H9 (cell line): ENCODE results near the gene CINP. TPM values are rescaled to one million over a fixed set of nuclear protein-coding genes. Genes with fewer than 3 reads are reported as not detected.
A peak's percentile ranks its signal among the peaks of the same experiment; 100 is the strongest.

Source experiments
- DNase-seq: peaks from one replicate; pipeline ENCODE4 v3.0.0-alpha.2; 2017
- H2AFZ ChIP-seq: one replicate; pipeline ENCODE4 v1.6.1; 2013; ENCODE audit warnings: mild to moderate bottlenecking, low read length, control low read depth, moderate library complexity
- H2AK5ac ChIP-seq: 2 replicates; pipeline ENCODE4 v1.6.1; 2013; ENCODE audit warnings: low read length, control low read depth, mixed read lengths; ENCODE audit not compliant: insufficient read length
- H2BK120ac ChIP-seq: one replicate; pipeline ENCODE4 v1.6.1; 2013; ENCODE audit warnings: low read depth, mild to moderate bottlenecking, low read length, control low read depth, inconsistent platforms; ENCODE audit not compliant: poor library complexity, severe bottlenecking
- H2BK12ac ChIP-seq: 2 replicates; pipeline ENCODE4 v1.6.1; 2013; ENCODE audit warnings: low read length, control low read depth, mixed read lengths, low read depth; ENCODE audit not compliant: insufficient read length
- H2BK15ac ChIP-seq: 2 replicates; pipeline ENCODE4 v1.6.1; 2013; ENCODE audit warnings: low read depth, low read length, control low read depth
- H2BK20ac ChIP-seq: one replicate; pipeline ENCODE4 v1.6.1; 2013; ENCODE audit warnings: low read depth, mild to moderate bottlenecking, low read length, control low read depth, inconsistent platforms; ENCODE audit not compliant: poor library complexity, severe bottlenecking
- H2BK5ac ChIP-seq: 2 replicates; pipeline ENCODE4 v1.6.1; 2013; ENCODE audit warnings: low read length, control low read depth, mixed read lengths; ENCODE audit not compliant: insufficient read length
- H3K14ac ChIP-seq: 2 replicates; pipeline ENCODE4 v1.6.1; 2013; ENCODE audit warnings: low read length, control low read depth; ENCODE audit not compliant: insufficient read depth
- H3K18ac ChIP-seq: 2 replicates; pipeline ENCODE4 v1.6.1; 2013; ENCODE audit warnings: low read depth, mild to moderate bottlenecking, mixed read lengths, low read length, control low read depth; ENCODE audit not compliant: insufficient read length
- H3K23ac ChIP-seq: 2 replicates; pipeline ENCODE4 v1.6.1; 2013; ENCODE audit warnings: low read length, control low read depth, mixed read lengths, low read depth; ENCODE audit not compliant: insufficient read length
- H3K23me2 ChIP-seq: 2 replicates; pipeline ENCODE4 v1.6.1; 2013; ENCODE audit warnings: low read depth, mild to moderate bottlenecking, mixed read lengths, low read length, control low read depth; ENCODE audit not compliant: insufficient read length, poor library complexity, severe bottlenecking
- H3K27ac ChIP-seq: 2 replicates; pipeline ENCODE4 v1.5.1; 2013; ENCODE audit warnings: low read length, control low read depth, mixed read lengths, low read depth; ENCODE audit not compliant: insufficient read length
- H3K27me3 ChIP-seq: 2 replicates; pipeline ENCODE4 v1.6.1; 2013; ENCODE audit warnings: low read length, control low read depth, inconsistent platforms; ENCODE audit not compliant: insufficient read depth
- H3K4ac ChIP-seq: 2 replicates; pipeline ENCODE4 v1.6.1; 2013; ENCODE audit warnings: low read depth, mild to moderate bottlenecking, control low read depth, inconsistent platforms, low read length, moderate library complexity
- H3K4me1 ChIP-seq: 2 replicates; pipeline ENCODE4 v1.6.1; 2013; ENCODE audit warnings: low read length, control low read depth, inconsistent platforms; ENCODE audit not compliant: insufficient read depth
- H3K4me2 ChIP-seq: 2 replicates; pipeline ENCODE4 v1.6.1; 2013; ENCODE audit warnings: low read length, control low read depth, mixed read lengths; ENCODE audit not compliant: insufficient read length, insufficient read depth
- H3K56ac ChIP-seq: 2 replicates; pipeline ENCODE4 v1.6.1; 2013; ENCODE audit warnings: low read depth, mild to moderate bottlenecking, mixed read lengths, low read length, control low read depth; ENCODE audit not compliant: insufficient read length
- H3K79me1 ChIP-seq: 2 replicates; pipeline ENCODE4 v1.6.1; 2013; ENCODE audit warnings: low read depth, mild to moderate bottlenecking, moderate library complexity, low read length, control low read depth, inconsistent platforms; ENCODE audit not compliant: insufficient read depth, poor library complexity, severe bottlenecking
- H3K79me2 ChIP-seq: 2 replicates; pipeline ENCODE4 v1.6.1; 2013; ENCODE audit warnings: low read length, control low read depth, inconsistent platforms; ENCODE audit not compliant: insufficient read depth
- H3K9ac ChIP-seq: 2 replicates; pipeline ENCODE4 v1.6.1; 2013; ENCODE audit warnings: low read length, control low read depth, mixed read lengths; ENCODE audit not compliant: insufficient read length; ENCODE audit errors: extremely low read depth
- H3K9me3 ChIP-seq: one replicate; pipeline ENCODE4 v1.6.1; 2013; ENCODE audit warnings: low read depth, low read length, inconsistent platforms; ENCODE audit not compliant: control insufficient read depth
- H3T11ph ChIP-seq: one replicate; pipeline ENCODE4 v1.6.1; 2013; ENCODE audit warnings: mild to moderate bottlenecking, low read length, control low read depth, inconsistent platforms
- H4K20me1 ChIP-seq: one replicate; pipeline ENCODE4 v1.6.1; 2013; ENCODE audit not compliant: control insufficient read depth, insufficient read length, insufficient read depth
- H4K5ac ChIP-seq: 2 replicates; pipeline ENCODE4 v1.6.1; 2013; ENCODE audit warnings: low read depth, mild to moderate bottlenecking, mixed read lengths, low read length, control low read depth; ENCODE audit not compliant: insufficient read length
- H4K8ac ChIP-seq: replicated peaks from 2 replicates; pipeline ENCODE4 v1.6.1; 2013; ENCODE audit warnings: low read length, control low read depth, mixed read lengths, low read depth; ENCODE audit not compliant: insufficient read length
- H4K91ac ChIP-seq: 2 replicates; pipeline ENCODE4 v1.6.1; 2013; ENCODE audit warnings: low read depth, mild to moderate bottlenecking, moderate library complexity, mixed read lengths, low read length, control low read depth; ENCODE audit not compliant: insufficient read length
- H3K27ac Mint-ChIP-seq, 3 experiments: 2 replicates in 2 of 3; 3 replicates in 1 of 3; pipeline ENCODE4 v1.8.0; 2020 to 2021; ENCODE audit warnings: mixed read lengths in 3 of 3, mild to moderate bottlenecking in 1 of 3, moderate library complexity in 1 of 3
- H3K27me3 Mint-ChIP-seq: 2 replicates; pipeline ENCODE4 v1.8.0; 2021; ENCODE audit warnings: low read depth, mild to moderate bottlenecking, moderate library complexity, mixed read lengths
- H3K36me3 Mint-ChIP-seq, 3 experiments: 2 replicates in 2 of 3; 3 replicates in 1 of 3; pipeline ENCODE4 v1.8.0; 2020 to 2021; ENCODE audit warnings: low read depth in 3 of 3, mixed read lengths in 3 of 3; ENCODE audit not compliant: insufficient read depth in 1 of 3
- H3K4me1 Mint-ChIP-seq, 2 experiments: 2 replicates each; pipeline ENCODE4 v1.8.0; 2020; ENCODE audit warnings: mixed read lengths in 2 of 2
- H3K4me3 Mint-ChIP-seq, 2 experiments: 2 replicates in 1 of 2; 3 replicates in 1 of 2; pipeline ENCODE4 v1.8.0; 2020 to 2021; ENCODE audit warnings: mild to moderate bottlenecking in 2 of 2, mixed read lengths in 2 of 2, moderate library complexity in 1 of 2
- H3K9me3 Mint-ChIP-seq, 2 experiments: 2 replicates in 1 of 2; 3 replicates in 1 of 2; pipeline ENCODE4 v1.8.0; 2020; ENCODE audit warnings: mild to moderate bottlenecking in 2 of 2, mixed read lengths in 2 of 2, moderate library complexity in 1 of 2
- CTCF ChIP-seq: fragments of 200-600 bp; sonication (generic); conservative IDR thresholded peaks from 3 replicates; pipeline ENCODE4 v1.8.0; 2021; ENCODE audit warnings: antibody characterized with exemption, mild to moderate bottlenecking
- WGBS: extraction: QIAGEN DNeasy Blood & Tissue Kit; methylation state at CpG from one replicate; pipeline ENCODE4 v1.1.7; 2013; ENCODE audit warnings: missing lambda C conversion rate, low lambda C conversion rate, mixed read lengths; ENCODE audit not compliant: insufficient read length; ENCODE audit errors: extremely low coverage; 5-methylcytosine and 5-hydroxymethylcytosine counted together
- total RNA-seq: library from RNA; stranded (reverse); gene quantifications from 2 replicates; pipeline ENCODE4 v1.2.1, GENCODE V29; 2021

The CINP gene
- total RNA-seq, 1 experiment from 2014 or later = 39.5 TPM

- Mint-ChIP-seq H3K9me3 (no peaks in the 10 kb centered on the region; a peak in 1 of 5 replicates), H3K27ac (no peak overlapping the region), H3K4me3 (peak overlapping the region; percentile 83 to 94), H3K27me3 (peaks cover 10% of the 10 kb centered on the region), H3K36me3 (peaks cover 0 to 2% (median 0%) of the 10 kb centered on the region in 3 experiments; a peak in 2 of 7 replicates), H3K4me1 (peaks cover 35 to 36% of the 10 kb centered on the region in 2 experiments)
- Histone ChIP-seq H2BK15ac (no peak overlapping the region), H2AK5ac (no peak overlapping the region), H3K4me1 (no peaks in the 10 kb centered on the region; the same call in 1 of the 2 replicates), H4K20me1 (no peaks in the 10 kb centered on the region), H3K9ac (peak overlapping the region; percentile 32), H2BK12ac (no peak overlapping the region), H2AFZ (no peak overlapping the region), H2BK20ac (no peak overlapping the region), H3K23me2 (peaks cover 16% of the 10 kb centered on the region), H3K4ac (no peak overlapping the region), H2BK5ac (no peak overlapping the region), H4K5ac (no peak overlapping the region), H3T11ph (no peak overlapping the region), H3K23ac (no peak overlapping the region), H3K79me1 (no peaks in the 10 kb centered on the region), H3K79me2 (no peaks in the 10 kb centered on the region), H3K18ac (no peak overlapping the region), H3K27ac (no peak overlapping the region), H3K9me3 (no peaks in the 10 kb centered on the region), H4K8ac (no peak overlapping the region), H3K56ac (no peak overlapping the region), H3K27me3 (no peaks in the 10 kb centered on the region; the same call in 1 of the 2 replicates), H3K4me2 (peak overlapping the region; percentile 76), H4K91ac (no peak overlapping the region), H3K14ac (no peak overlapping the region), H2BK120ac (no peak overlapping the region)
- no CpG with 5 or more reads among the region's 17 CpGs for WGBS
- no peak for DNase-seq
- TF ChIP-seq CTCF = no peak
Measured at GRCh38 chr14:102320671-102321455, 41.8 kb downstream of the CINP start.
